NK-92 (cell line): ENCODE measurements around the gene ROPN1L.

Experiments used
- DNase-seq: peaks from one replicate; lab custom pipeline; 2025; ENCODE audit not compliant: unreplicated experiment; lab: John Stamatoyannopoulos, UW

ROPN1L gene

DNA sequence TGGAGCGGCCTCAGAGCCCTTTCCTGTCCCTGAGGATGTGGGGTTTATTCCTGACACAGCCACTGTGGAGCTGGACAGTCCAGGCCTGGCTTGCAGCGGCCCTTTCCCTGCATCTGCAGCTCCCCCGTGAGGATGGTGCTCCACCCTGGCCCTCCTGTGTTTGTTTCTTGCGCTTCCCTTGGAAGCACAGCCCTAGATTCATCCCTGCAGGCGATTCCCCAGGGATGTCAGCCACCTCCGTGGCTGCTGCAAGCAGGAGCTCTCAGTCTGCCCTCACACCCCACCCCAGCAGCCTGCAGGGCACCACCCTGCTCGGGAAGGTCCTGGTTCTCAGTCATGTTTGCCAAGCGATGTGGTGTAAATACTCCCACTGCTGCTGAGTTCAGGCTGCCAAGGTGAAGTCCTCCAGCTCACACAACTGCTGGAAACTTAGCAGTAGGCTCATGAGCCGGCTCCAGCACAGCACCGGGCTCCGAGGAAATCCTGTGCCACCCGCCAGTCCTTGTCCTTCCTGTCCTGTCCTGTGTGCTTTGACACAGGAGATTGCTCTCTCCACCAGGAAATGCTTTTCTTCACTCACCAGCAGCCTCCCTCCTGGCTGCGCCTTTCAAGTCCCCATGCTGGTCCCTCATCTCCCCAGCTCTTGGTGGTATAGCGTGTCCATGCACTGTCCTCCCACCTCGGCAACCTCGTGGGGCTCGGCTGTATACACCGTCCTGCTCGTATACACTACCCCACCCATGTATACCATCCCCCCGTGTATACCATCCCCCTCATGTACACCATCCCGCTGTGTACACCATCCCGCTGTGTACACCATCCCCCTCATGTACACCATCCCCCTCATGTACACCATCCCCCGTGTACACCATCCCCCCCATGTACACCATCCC is 16.2 kb downstream of the ROPN1L start:
- DNase-seq = no peak

DNA sequence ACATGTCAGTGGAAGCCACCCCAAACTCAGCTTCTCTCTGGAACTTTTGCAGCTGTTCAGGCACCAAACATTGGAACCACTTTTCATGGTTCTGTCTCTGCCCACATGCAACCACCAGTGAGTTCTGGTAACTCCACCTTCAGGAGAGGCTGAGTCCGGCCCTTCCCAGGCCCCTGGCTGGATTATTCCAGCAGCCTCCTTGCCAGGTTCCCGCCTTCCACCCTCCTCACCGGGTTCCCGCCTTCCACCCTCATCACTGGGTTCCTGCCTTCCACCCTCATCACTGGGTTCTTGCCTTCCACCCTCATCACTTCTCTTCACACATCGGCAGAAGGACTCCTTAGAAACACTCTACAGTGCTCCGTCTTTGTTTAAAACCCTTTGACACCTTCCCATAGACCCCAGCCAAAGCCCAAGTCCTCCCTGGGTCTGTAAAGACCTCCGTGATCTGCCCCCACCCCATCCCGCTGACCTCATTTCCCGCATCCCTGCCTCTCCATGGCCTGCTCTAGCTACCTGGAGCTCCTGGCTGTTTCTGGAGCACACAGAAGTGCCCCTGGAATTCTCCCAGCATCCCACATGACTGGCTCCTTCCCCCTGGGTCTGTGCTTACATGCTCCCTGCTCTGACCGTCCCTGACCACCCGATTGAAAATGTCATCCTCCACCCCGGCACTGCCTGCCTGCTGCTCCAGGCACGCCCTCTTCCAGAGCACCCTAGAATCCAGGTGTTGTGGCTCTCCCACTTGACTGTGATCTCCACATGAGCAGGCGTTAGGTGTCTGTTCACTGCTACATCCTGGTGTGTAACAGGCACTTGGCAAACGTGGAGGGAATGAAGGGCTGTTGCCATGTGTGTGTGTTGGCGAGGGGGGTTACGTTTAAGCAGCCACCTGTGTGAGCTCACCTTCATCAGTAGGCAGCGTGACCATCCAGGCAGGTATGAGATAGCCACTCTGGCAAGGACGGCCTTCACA is 17.7 kb downstream of the ROPN1L start:
- no peak for DNase-seq

DNA sequence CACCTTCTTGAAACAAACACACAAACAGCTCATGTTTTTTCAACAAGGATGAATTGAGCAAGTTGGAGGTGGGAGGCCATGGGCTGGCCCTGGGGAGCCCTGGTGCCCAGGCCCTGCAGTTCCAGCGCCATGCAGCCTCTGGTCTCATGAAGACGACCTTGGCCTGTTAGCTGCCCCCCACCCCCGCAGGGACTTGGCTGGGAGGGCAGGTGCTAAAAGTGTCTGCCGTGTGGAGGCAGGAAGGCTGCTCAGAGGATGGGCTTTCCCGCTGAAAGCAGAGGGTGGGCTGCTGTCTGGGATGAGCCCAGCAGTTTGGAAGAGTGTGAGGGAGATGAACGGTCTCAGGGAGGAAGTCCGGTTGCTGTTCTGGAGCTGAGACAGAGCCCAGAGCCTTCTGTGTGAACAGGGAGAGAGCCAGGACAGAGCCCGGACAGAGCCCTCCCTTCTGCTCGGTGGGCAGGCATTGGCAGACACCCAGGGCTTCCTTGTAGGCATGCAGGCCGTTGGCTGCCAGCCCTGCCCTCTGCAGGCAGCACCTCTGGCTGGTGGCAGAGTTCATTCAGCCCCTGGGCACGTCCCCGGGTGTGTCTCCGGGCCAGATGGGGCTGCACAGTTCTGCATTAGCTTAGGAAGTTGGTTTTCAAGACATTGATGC is 18.7 kb downstream of the ROPN1L start:
- no peak for DNase-seq

DNA sequence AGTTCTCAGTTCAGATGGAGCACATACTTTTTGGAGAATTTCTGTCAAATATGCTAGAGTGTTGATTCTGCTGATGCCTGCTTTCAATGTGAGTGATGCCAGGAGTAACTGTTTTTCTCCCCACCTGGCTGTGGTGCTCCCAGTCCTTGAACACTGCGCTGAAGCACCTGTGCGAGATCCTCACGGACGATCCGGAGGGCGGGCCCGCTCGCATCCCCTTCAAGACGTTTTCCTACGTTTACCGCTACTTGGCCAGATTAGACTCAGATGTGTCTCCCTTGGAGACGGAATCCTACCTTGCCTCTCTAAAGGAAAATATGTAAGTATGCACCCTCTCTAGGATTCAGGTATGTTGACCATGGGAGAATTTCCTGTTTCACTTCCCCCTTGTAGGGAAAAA is 19.4 kb downstream of the ROPN1L start:
- no peak for DNase-seq

DNA sequence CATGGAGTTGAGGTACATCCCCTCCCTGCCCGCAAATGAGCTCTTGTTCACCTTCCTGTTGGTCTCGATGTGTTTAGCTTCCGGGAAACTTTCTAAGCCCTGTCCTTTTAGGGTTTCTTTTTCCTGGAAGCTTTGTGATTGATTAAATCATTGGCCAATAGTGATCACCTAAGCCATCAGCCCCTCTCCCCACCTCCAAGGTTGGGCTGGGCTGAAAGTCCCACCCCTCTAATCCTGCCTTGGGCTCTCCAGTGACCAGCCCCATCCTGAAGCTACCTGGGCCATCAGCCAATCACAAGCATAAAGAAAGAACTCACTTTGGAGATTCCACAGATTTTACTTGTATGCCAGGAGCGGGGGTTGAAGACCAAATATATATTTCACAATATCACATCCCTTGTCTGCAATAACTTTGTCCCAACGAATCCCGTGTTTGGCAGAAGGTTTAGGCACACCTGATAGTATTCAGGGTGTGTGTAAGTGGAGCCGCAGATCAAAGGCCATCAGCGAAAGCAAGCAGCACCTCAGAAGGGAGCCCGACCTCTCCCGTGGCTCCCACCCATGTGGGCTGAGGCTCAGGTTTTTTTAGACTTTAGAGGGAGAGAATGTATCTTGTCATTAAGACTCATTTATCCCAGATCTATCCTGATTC is 20.4 kb downstream of the ROPN1L start:
- DNase-seq = no peak

DNA sequence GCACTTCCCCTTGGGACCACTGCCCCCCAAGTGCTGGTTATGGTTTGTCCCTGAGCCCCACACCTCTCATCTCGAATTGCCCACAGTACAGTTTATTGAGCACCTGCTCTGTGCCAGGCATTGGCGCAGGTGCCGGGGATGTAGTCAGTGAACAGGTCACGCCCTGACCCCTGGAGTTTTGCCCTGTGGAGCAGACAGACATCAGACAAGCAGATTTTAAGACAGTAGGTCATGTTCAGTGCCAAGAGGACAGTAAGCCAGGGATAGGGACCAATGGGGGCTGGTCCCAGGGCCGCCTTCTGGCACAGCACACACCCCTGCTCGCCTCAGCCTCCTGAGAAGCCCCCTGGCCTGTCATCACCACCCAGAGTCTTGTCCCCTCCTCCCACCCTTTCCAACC is 21.9 kb downstream of the ROPN1L start:
- DNase-seq = no peak

DNA sequence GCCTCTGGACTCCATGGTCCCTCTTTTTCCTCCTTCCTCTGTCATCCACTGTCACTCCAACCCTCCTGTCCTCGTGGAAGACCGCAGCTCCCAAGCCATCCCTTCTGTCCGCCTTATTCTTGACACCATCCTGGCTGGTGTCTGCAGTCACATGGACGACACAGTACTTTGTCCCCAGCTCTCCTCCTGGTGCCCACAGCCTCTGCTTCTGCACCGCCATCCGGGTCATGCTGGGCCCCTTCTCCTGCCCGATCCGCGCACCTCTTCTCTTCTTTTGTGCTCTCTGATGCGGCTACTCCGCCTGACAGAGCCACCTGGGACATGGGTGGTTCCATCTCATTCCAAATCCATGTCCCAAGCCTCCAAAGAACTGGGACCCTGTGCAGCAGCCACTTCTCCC is 22.5 kb downstream of the ROPN1L start:
- DNase-seq = no peak

DNA sequence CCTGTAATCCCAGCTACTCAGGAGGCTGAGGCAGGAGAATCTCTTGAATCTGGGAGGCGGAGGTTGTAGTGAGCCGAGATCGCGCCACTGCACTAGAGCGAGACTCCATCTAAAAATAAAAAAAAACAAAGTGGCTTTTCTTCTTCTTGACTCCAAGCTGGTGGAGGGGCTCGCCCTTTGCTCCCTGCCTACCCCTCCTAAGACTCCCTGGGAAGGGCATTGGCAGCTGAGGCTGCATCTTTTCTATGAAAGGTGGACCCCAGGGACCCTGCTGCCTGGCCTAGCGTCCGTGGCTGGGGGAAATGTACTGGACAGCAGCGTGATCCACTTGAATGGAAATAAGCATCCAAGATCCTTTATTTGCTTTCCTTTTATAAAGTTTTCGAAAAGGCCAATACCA is 24.0 kb downstream of the ROPN1L start:
- DNase-seq = no peak

DNA sequence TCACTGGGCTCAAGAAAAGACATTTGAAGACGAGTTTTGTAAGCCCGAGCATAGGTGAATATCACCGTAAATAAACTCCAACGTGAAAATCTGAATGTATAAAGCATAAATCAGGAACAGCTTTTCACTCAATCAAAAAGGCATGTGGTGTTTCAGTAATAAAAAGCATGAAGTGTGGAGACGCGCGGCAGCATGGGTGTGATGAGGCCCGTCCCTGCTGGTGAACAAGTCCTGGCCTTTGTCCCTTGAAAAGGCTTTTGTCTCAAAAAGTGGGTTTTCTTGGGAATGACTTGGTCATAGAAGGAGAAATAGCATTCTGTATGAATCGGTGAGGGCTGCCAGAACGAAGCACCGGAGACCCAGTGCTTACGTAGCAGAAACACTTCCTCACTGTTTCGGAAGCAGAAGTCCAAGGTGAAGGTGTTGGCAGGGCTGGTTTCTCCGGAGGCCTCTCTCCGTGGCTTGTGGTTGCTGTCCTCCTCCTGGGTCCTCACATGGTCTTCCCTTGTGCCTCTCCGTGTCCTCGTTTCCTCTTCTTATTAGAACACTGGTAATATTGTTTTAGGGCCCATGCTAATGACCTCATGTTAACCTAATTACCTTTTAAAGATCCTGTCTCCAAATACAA is 24.9 kb downstream of the ROPN1L start:
- DNase-seq = no peak

DNA sequence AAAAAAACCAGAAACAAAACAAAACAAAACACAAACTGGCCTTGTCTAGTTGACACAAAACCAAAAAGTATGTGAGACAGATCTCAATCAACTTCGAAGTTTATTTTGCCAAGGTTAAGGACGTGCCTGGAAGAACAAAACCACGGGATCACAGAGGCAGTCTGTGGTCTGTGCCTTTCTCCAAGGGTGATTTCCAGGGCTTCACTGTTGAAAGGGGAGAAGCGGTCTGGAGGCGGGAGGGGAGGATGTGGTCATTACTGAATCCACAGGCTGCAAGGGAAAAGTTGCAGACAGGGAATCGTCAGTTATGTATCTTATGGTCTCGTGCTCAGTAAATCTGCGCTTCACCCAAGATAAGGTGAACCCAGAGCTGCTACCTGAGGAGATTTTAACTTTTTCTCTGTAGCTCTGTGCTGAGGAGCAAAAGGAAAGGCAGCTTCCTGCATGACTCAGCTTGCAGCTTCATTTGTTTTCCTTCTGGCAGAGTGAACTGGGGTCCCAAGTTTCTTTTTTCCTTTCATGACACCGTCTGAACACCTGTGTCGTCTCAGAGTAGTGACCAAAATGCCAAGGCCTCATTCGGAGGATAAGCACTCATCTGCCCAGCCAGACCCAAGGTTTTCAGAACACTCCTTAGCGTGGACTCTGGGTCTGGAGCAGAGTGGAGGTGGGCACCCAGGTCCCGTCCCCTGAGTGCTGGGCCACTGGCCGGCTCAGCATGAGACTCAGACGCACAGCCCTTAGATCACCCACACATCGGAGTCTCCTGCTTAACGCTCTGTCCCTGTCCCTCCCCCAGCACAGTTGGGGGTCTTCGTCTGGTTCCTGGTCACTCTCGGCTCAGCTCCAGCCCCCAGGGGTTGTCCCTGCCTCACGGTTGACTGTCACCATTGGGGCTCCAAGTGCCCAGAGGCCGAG is 25.9 kb downstream of the ROPN1L start:
- DNase-seq = no peak

DNA sequence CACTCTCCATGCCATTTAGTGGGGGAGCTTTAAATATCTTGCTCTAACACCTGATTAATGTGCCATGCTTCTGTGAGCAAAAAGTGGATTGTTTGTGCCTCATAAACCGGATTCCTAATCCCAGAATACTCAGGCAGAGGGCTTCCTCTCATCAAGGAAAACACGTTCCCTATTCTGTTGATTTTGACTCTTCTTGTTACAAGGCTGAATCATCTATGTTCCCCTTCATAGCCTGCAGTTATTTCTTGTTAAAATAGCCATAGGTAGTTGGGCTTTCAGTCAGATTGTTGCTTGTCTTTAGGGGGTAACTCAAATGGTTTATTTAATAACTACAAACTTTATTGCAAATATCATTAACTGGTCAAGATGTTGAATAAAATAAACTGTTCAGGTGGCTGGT is 26.6 kb downstream of the ROPN1L start:
- DNase-seq = no peak

DNA sequence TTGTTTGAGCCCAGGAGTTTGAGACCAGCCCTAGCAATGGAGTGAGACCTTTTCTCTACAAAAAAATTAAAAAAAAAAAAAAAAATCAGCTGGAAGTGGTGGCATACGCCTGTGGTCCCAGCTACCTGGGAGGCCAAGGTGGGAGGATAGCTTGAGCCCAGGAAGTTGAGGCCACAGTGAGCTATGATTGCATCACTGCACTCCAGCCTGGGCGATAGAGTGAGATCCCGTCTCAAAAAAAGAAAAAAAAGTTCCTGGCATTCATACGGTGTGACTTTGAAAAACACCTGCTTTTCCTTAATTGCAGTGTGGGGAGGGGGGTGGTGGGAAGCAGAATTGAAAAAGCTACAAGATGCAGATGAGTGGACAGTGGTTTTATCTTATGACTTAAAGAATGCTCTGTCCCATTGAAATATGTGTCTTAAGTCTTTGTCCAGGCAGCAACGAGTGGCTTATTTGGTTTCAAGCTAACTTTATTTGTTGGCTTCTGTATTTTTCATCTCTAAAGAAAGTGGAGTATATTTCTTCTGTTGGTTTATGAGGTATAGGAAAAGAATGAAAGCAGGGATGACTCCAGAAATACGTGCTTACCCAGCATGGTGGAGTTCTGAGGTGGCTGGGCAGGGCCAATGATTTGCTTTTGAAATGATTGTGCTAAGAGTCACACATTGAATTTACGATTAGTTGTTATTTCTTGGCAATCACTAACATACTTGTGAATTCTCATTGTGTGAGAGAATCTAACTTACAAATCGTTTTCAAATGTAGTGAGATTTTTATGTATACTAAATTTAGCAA is 27.8 kb downstream of the ROPN1L start:
- DNase-seq = no peak

DNA sequence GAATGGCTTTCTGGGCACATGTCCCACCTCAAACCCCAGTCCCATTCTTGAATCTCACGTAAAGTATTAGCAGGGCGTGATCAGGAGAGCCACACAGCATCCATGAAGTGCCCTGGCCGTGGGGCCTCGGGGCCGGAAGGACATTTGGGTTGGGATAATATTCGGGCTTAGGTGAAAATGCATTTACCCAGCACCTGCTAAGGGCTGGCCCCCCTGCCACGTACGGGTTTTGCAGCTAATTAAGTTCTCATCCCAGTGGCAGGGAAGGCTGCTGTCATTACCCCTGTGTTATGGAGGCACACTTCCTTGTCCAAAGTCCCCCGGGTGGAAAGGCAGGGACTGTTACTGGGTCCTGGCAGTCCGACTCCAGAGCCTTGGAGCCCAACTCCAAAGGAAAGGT is 29.0 kb downstream of the ROPN1L start:
- no peak for DNase-seq

DNA sequence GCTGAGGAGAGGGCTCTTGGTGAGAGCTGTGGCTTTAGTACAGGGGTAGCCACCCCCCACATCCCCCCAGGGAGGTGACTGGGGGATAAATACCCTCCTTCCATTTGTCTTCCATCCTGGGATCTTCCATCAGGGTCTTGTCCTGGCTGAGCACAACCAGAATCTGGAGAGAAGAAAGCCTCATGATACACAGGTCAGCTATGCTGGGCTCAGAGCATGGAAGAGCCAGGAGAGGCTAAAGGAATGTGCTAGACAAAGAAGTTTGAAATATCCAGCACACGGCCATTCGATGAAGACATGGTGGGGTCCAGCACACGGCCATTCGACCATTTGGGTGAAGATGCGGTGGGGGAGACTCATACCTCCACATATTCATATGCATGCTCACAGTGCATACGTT is 30.0 kb downstream of the ROPN1L start:
- no peak for DNase-seq

DNA sequence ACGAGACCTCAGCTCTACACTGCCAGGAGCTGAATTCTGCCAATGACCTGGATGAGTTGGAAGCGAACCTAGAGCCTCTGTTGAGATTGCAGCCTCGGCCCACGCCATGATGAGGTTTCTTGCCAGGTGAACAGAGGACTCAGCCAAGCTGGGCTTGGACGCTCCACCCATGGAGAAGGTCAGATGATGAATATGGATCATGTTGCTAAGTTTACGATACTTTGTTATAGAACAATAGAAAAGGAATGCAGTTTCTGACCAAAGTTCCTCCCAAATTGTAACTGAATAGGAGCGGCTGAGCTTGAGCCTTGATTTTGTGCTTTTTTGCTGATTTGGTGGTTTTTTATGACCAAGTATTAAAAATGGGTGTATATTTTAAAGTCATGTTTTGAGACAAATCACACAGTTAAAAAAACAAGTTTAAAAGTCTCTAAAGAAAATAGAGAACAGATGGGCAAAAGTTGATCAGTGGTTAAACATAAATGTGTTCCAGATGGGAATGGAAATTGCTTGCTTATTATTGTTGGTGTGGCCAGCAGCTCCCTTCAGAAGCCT is 32.9 kb downstream of the ROPN1L start:
- DNase-seq = no peak

DNA sequence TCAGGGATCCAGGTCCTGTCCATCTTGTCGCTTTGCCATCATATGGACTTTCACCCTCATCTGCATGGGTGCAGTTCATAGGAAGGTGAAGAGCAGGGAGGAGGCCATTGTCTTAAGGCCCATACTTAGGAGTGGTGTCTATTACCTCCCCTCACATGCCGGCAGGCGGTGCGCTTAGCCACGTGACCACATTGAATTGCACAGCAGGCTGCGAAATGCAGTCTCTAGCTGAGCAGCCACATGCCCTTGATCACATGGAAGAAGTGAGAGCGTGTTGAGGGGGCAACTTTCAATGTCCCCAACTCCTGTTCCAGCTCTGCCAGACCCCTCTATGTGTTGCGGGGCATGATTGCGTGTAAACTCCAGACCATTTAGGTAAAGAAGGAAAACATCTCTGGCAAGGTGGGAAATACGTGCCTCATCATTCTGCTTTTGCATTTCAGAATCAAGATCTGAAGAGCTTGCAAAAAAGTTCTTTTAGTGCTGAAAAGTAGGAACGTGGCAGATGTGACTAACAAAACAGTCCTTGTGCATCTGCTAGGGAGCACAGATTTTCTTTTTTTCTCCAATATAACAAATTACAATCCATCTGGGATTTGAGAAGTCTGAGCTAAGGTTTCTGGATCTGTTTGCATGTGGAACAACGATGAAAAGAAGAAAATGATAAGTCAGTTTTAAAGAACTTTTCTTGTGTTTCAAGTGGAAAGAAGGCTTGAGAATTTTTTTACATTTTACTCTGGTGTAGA is 34.4 kb downstream of the ROPN1L start:
- no peak for DNase-seq

DNA sequence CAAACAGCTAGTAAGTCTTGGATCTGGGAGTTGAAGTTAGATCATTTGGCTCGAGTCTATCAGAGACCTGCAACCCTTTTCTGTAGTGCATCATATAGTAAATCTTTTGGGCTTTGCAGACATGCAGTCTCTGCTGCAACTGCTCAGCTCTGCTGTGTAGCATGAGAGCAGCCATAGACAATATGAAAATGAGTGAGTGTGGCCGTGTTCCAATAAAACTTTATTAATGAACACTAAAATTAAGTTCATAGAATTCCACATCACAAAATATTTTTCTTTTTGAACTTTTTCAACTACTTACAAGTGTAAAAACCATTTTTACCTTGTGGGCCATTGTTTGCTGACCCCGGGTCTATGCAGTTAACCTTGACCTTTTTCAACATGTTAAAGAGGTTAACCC is 35.2 kb downstream of the ROPN1L start:
- DNase-seq = no peak

DNA sequence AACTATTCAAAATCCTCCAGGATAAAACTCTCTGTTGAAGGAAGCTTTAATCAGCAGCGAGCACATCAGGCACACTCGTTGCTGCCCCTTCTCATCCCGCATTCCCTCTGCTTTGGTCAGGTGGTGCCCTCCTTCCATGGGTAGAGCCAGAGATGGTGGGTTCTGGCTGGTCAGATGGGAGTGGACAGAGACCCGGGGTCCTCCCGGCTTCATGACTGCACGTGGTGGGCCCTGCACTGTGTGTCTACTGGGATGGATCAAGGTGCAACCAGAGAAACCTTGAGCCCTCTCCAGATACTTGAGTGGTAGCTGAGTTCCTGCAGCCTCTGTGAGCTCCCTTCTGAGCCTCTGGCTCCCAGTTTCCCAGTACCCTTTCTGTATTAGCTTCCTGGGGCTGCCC is 36.3 kb downstream of the ROPN1L start:
- no peak for DNase-seq
